ENCODE data around the gene DNAH17. TPM values are rescaled to one million over a fixed set of nuclear protein-coding genes. Genes with fewer than 3 reads are reported as not detected.

DNAH17 gene
- total RNA-seq, 1 donor from 2014 or later, result not detected

- intact Hi-C loops (cut with DNase I), result no loop called here
- ATAC-seq (ENCODE audit: poor library complexity), result no peak
- no peak for DNase-seq
These were observed 176.5 kb downstream of the DNAH17 start for GRCh38 chr17:78400581-78401240.

GRCh38 chr17:78399693-78400144 lies 177.5 kb downstream of the DNAH17 start:
- intact Hi-C loops (cut with DNase I), result no loop called here
- no peak for DNase-seq
- ATAC-seq (ENCODE audit: poor library complexity), result no peak

GRCh38 chr17:78399028-78399692 lies 178.0 kb downstream of the DNAH17 start:
- ATAC-seq (ENCODE audit: poor library complexity), result no peak
- no peak for DNase-seq
- intact Hi-C loops (cut with DNase I), result no loop called here

- DNase-seq (no peak), ATAC-seq (ENCODE audit: poor library complexity) (no peak)
- intact Hi-C loops (cut with DNase I), result no loop called here
These were observed 178.8 kb downstream of the DNAH17 start for GRCh38 chr17:78398390-78398789.

GRCh38 chr17:78397681-78398101 lies 179.5 kb downstream of the DNAH17 start:
- DNase-seq (peak; percentile 73), ATAC-seq (ENCODE audit: poor library complexity) (peak; percentile 91)
- intact Hi-C loops (cut with DNase I), result no loop called here

GRCh38 chr17:78396441-78397337 lies 180.5 kb downstream of the DNAH17 start:
- intact Hi-C loops (cut with DNase I), result no loop called here
- peak; percentile 68 for DNase-seq
- ATAC-seq (ENCODE audit: poor library complexity), result peak; percentile 82

- intact Hi-C loops (cut with DNase I), result no loop called here
- DNase-seq, result no peak
- ATAC-seq (ENCODE audit: poor library complexity), result no peak
These were observed 182.0 kb downstream of the DNAH17 start for GRCh38 chr17:78395155-78395554.

- DNase-seq (no peak), ATAC-seq (ENCODE audit: poor library complexity) (no peak)
- intact Hi-C loops (cut with DNase I), result no loop called here
These were observed 183.0 kb downstream of the DNAH17 start for GRCh38 chr17:78394209-78394608.

- ATAC-seq (ENCODE audit: poor library complexity) (no peak), DNase-seq (no peak)
- intact Hi-C loops (cut with DNase I), result no loop called here
These were observed 183.6 kb downstream of the DNAH17 start for GRCh38 chr17:78393575-78393974.

GRCh38 chr17:78392295-78392694 lies 184.9 kb downstream of the DNAH17 start:
- DNase-seq, result no peak
- intact Hi-C loops (cut with DNase I), result no loop called here

GRCh38 chr17:78391843-78392242 lies 185.4 kb downstream of the DNAH17 start:
- DNase-seq, result no peak
- intact Hi-C loops (cut with DNase I), result no loop called here
- ATAC-seq (ENCODE audit: poor library complexity), result no peak

More at GRCh38 chr17:78392295-78392694, 184.9 kb downstream of the DNAH17 start:
- ATAC-seq (ENCODE audit: poor library complexity), result no peak

GRCh38 chr17:78391051-78391431 lies 186.2 kb downstream of the DNAH17 start:
- ATAC-seq (ENCODE audit: poor library complexity), result no peak
- intact Hi-C loops (cut with DNase I), result no loop called here
- no peak for DNase-seq

- ATAC-seq (ENCODE audit: poor library complexity) (no peak), DNase-seq (no peak)
- intact Hi-C loops (cut with DNase I), result no loop called here
These were observed 186.8 kb downstream of the DNAH17 start for GRCh38 chr17:78390241-78391050.

- intact Hi-C loops (cut with DNase I), result no loop called here
- DNase-seq (no peak), ATAC-seq (ENCODE audit: poor library complexity) (peak; percentile 54)
These were observed 188.9 kb downstream of the DNAH17 start for GRCh38 chr17:78387977-78388941.

GRCh38 chr17:78384479-78385175 lies 192.6 kb downstream of the DNAH17 start:
- DNase-seq (no peak), ATAC-seq (ENCODE audit: poor library complexity) (no peak)
- intact Hi-C loops (cut with DNase I), result no loop called here

GRCh38 chr17:78383725-78384471 lies 193.3 kb downstream of the DNAH17 start:
- ATAC-seq (ENCODE audit: poor library complexity), result peak; percentile 61
- intact Hi-C loops (cut with DNase I), result no loop called here
- peak; percentile 88 for DNase-seq

Data from Right ventricle myocardium superior (tissue), 1 donor.